HUES64 (cell line): ENCODE results near the gene THBS2.
"Not testable (repeated sequence)": the region's sequence is repeated elsewhere in the genome, so short reads cannot be mapped to it uniquely, and the experiment has no call there.

Experiments
- H3K27ac ChIP-seq: 2 replicates; pipeline ENCODE4 v1.7.0; 2013; ENCODE audit warnings: low read depth, low read length, inconsistent platforms
- H3K27me3 ChIP-seq: 2 replicates; pipeline ENCODE4 v1.6.1; 2013; ENCODE audit warnings: mild to moderate bottlenecking, low read length; ENCODE audit not compliant: insufficient read depth
- H3K36me3 ChIP-seq: 2 replicates; pipeline ENCODE4 v1.6.1; 2013; ENCODE audit warnings: mild to moderate bottlenecking, low read length; ENCODE audit not compliant: insufficient read depth
- H3K4me1 ChIP-seq: 2 replicates; pipeline ENCODE4 v1.6.1; 2013; ENCODE audit warnings: mild to moderate bottlenecking, low read length, moderate library complexity; ENCODE audit not compliant: insufficient read depth
- H3K4me3 ChIP-seq: 2 replicates; pipeline ENCODE4 v1.5.1; 2013; ENCODE audit warnings: mild to moderate bottlenecking, low read length, moderate library complexity
- H3K9ac ChIP-seq: 2 replicates; pipeline ENCODE4 v1.6.1; 2013; ENCODE audit warnings: mild to moderate bottlenecking, low read depth, low read length
- H3K9me3 ChIP-seq: 2 replicates; pipeline ENCODE4 v1.6.1; 2013; ENCODE audit warnings: low read depth, low read length; ENCODE audit not compliant: insufficient read depth
- WGBS: fragments of 150-250, 120-280 bp; methylation state at CpG from one replicate; pipeline ENCODE4 v1.1.7; 2013; ENCODE audit warnings: missing lambda C conversion rate; 5-methylcytosine and 5-hydroxymethylcytosine counted together

The THBS2 gene

DNA sequence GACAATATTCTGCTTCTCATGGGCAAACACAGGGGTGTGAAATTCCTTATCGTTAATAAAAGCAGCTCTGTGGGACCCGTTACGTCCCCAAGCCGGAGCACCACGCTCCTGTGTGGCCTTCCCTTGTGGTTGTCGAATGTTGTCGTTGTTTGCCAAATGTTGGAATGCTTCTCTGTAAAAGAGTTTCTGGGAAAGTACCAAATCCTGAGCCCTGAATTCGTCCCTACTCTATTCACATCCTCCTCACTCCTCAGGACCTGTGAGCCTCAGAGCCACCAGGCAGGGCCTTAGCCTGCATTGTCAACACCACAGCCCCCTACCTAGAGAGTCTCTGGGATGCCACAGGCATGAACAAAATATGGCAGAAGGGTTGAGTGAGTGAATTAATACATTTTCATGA, 64.0 kb downstream of the THBS2 start:
- 82% methylated on average over 8 of the region's 8 CpGs for WGBS
- no peak overlapping the region for H3K27ac ChIP-seq
- H3K36me3 ChIP-seq, result no peaks in the 10 kb centered on the region
- no peak overlapping the region for H3K4me3 ChIP-seq
- no peaks in the 10 kb centered on the region for H3K27me3 ChIP-seq
- H3K4me1 ChIP-seq, result no peaks in the 10 kb centered on the region
- no peaks in the 10 kb centered on the region for H3K9me3 ChIP-seq
- no peak overlapping the region for H3K9ac ChIP-seq

DNA sequence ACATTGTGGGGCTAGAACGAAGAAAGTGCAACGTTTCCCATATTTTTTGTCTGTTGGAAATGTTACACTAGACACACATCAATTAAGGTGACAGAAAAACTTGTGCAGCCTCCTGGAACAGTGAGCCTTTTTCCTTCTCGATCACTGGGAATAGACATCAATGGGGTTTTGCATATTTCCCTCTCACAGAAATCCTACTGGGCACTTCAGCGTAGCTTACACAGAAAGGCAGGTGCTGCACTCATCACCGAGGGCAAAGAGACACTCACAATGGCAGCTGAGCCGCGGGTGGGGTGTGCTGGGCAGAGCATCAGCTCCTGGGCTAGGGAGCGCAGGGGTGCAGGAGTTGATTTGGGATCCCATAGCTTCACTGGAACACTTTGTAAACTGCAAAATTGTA, 64.5 kb downstream of the THBS2 start:
- Histone ChIP-seq H3K4me1 (no peaks in the 10 kb centered on the region), H3K27ac (no peak overlapping the region), H3K4me3 (no peak overlapping the region), H3K36me3 (no peaks in the 10 kb centered on the region), H3K27me3 (no peaks in the 10 kb centered on the region), H3K9me3 (no peaks in the 10 kb centered on the region), H3K9ac (no peak overlapping the region)
- WGBS, result 89% methylated on average over 8 of the region's 8 CpGs

DNA sequence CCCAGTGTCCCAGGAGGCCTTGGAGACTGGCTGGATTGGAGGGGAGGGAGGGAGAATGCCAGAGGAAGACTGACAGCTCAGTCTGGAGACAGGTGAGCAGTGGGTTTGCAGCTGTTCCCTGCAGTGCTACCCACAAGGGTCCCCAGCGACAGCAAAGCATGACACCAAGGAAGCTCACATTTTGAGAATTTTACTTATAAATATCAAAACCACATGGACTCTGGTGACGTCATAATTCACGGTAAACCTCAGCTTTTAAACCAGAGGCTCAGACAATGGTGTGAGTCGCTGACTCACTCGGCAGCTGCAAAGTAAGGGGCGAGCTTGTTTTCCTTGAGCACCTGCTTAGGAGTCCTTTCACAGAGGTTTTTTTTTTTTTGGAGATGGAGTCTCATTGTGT, 65.2 kb downstream of the THBS2 start:
- Histone ChIP-seq H3K27ac (no peak overlapping the region), H3K9ac (no peak overlapping the region), H3K9me3 (no peaks in the 10 kb centered on the region), H3K4me1 (no peaks in the 10 kb centered on the region), H3K36me3 (no peaks in the 10 kb centered on the region), H3K4me3 (no peak overlapping the region), H3K27me3 (no peaks in the 10 kb centered on the region)
- WGBS, result 87% methylated on average over 6 of the region's 6 CpGs

DNA sequence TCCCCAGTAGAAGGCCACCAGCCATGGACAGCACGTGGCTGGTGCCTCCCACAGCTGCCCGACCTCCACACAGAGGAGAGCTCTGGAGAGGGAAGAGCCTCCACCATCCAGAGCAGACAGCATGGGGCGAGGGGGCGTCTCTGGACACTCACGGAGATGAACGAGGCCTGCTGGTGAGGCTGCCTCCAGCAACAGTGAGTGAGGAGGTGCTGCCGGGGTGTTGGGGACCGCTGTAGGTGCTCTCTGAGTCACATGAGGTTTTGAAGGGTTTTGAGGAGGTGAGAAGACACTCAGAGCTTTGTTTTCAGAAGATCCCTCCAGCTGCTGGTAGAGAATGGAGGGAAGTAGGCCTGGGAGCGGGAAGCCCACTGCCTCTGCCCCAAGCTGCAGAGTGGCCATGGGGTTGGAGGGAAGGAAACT, 65.6 kb downstream of the THBS2 start:
- no peaks in the 10 kb centered on the region for H3K9me3 ChIP-seq
- no peaks in the 10 kb centered on the region for H3K4me1 ChIP-seq
- H3K36me3 ChIP-seq, result no peaks in the 10 kb centered on the region
- no peak overlapping the region for H3K9ac ChIP-seq
- WGBS, result 89% methylated on average over 9 of the region's 9 CpGs
- H3K27ac ChIP-seq, result no peak overlapping the region
- H3K27me3 ChIP-seq, result no peaks in the 10 kb centered on the region
- no peak overlapping the region for H3K4me3 ChIP-seq

DNA sequence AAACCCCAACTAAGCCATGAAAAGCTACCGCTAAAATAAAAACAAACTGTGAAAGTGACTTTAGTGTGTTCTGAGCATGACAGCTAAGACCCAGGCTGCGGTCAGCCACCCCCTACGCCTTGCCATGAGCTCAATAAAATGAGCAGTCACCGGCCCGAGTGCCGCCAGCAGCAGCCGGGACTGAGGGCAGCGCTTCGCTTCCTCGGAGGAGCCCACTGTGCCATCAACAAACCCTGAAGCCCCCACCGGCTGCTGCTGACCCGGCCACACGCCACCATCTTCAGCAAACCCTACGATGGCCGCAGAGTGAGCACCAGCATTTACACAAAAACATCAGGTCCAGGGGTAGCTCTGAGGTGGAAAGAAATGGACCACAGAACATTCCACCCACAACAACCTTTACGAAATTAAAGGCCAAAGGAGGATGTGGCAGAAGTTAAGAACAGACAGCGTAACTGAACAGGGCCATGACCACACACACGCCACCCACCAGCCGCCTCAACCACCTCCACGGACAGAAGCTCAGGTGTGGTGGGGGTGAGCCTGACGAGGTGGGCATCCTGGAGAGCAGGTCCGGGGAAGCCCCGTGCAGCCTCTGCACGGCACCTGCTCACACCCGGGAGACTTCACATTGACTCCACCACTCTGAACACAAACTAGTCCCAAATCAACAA, 67.0 kb downstream of the THBS2 start:
- 93% methylated on average over 25 of the region's 25 CpGs for WGBS

DNA sequence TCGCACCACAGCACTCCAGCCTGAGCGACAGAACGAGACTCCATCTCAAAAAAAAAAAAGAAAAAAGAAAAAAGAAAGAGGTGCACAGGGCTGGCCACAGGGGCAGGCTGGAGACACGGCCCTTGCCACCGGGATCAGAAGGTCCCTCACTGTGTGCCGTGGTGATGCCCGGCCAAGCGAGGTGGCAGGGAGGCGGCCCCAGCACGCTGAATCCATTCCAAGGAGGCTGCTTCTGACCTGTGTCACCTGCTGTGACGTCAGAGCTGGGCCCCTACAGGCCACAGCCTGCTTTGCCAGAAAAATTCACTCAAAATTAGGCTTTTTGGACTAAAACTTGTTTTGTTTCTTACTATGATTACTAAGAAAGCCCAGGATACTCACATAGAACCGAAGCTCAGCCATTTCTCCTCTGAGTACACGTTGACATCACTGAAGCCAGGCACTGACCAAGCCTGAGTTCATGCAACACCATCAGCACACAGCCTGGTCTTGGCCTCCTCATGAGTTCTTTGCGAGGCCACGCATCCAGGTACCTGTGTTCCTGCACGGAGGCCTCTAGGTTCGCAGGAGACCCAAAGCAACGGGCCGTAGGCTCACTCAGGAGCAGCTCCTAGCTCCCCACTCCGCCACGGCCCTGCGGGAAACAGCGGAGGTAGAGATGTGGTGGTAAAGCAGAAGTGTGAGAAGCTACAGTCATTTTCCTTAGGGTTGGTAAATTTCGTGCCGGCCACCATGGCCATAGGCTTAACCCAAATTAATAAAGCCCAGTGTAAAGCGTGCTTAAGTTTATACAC, 67.8 kb downstream of the THBS2 start:
- Histone ChIP-seq H3K36me3 (no peaks in the 10 kb centered on the region), H3K4me3 (no peak overlapping the region), H3K27ac (no peak overlapping the region), H3K9ac (no peak overlapping the region), H3K4me1 (no peaks in the 10 kb centered on the region), H3K27me3 (no peaks in the 10 kb centered on the region), H3K9me3 (no peaks in the 10 kb centered on the region)
- 91% methylated on average over 26 of the region's 26 CpGs for WGBS

More for the DNA sequence above, 67.0 kb downstream of the THBS2 start:
- Histone ChIP-seq H3K36me3 (no peaks in the 10 kb centered on the region), H3K9me3 (no peaks in the 10 kb centered on the region), H3K4me1 (no peaks in the 10 kb centered on the region), H3K9ac (no peak overlapping the region), H3K27ac (no peak overlapping the region), H3K27me3 (no peaks in the 10 kb centered on the region), H3K4me3 (no peak overlapping the region)

DNA sequence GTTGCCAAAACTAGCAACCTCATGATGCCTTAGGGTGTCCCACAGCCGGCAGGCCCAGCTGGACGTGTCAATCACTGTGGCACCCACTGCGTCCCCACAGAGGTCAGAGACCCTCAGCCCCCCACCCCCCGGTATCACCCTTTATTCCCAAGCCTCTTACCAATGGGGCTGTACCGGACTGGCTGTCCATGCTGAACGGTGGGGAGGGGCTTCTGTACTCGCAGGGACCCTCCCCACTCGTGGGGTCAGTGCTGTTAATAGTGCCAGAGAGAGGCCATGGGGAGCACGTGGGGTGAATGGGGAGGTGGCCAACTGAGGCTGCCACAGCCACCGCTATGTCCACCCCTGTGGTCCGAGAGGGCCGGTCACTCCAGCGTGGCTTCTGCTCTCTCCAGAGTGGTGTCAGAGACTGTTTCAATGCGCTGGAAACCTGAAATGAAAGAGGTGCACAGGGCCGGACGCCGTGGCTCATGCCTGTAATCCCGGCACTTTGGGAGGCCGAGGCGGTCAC, 68.6 kb downstream of the THBS2 start:
- no peaks in the 10 kb centered on the region for H3K4me1 ChIP-seq
- H3K27me3 ChIP-seq, result no peaks in the 10 kb centered on the region
- no peak overlapping the region for H3K27ac ChIP-seq
- WGBS, result 96% methylated on average over 20 of the region's 20 CpGs
- H3K9me3 ChIP-seq, result no peaks in the 10 kb centered on the region
- no peak overlapping the region for H3K9ac ChIP-seq
- no peak overlapping the region for H3K4me3 ChIP-seq
- H3K36me3 ChIP-seq, result no peaks in the 10 kb centered on the region

DNA sequence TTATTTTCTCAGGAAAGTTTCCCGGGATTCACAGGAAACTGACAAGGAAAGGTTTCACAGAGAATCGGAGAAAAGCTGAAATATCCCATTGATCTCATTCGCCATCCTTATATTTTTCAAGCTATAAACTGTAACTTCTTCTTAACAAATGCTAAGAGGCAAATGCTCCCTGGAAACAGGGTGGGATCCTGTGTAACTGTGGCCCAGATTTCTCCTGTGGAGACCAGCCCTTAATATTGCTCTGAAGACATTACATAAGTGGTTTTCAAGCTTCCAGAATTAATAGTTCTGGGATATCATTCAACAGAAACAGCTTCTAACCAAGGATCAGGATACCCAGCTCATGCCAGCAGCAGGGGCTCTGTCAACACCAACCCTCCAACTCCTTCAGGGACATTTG, 69.2 kb downstream of the THBS2 start:
- 96% methylated on average over 3 of the region's 3 CpGs for WGBS
- H3K36me3 ChIP-seq, result no peaks in the 10 kb centered on the region
- no peak overlapping the region for H3K4me3 ChIP-seq
- no peak overlapping the region for H3K9ac ChIP-seq
- no peaks in the 10 kb centered on the region for H3K9me3 ChIP-seq
- H3K27me3 ChIP-seq, result no peaks in the 10 kb centered on the region
- no peak overlapping the region for H3K27ac ChIP-seq
- H3K4me1 ChIP-seq, result no peaks in the 10 kb centered on the region

DNA sequence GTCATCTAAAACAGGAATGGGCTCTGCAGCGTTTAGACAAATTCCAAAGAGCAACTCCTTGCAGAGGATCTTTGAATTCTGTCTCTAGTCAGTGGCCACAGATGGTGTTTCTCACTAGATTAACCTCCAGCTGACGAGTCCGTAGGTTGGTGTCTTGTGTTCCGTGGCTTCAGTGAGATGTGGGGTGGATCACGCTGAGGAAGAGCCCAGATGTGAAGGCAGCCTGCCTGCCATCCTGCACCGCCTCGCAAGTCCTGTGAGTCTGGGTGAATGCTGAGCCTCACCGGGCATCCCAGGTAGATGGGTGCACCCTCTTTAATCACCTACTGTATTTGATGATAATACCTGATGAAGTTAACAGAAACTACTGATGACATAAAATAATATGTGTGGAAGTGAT, 70.4 kb downstream of the THBS2 start:
- H3K27ac ChIP-seq, result no peak overlapping the region
- no peaks in the 10 kb centered on the region for H3K9me3 ChIP-seq
- H3K36me3 ChIP-seq, result no peaks in the 10 kb centered on the region
- H3K9ac ChIP-seq, result no peak overlapping the region
- H3K27me3 ChIP-seq, result no peaks in the 10 kb centered on the region
- H3K4me1 ChIP-seq, result no peaks in the 10 kb centered on the region
- no peak overlapping the region for H3K4me3 ChIP-seq
- 96% methylated on average over 8 of the region's 8 CpGs for WGBS

DNA sequence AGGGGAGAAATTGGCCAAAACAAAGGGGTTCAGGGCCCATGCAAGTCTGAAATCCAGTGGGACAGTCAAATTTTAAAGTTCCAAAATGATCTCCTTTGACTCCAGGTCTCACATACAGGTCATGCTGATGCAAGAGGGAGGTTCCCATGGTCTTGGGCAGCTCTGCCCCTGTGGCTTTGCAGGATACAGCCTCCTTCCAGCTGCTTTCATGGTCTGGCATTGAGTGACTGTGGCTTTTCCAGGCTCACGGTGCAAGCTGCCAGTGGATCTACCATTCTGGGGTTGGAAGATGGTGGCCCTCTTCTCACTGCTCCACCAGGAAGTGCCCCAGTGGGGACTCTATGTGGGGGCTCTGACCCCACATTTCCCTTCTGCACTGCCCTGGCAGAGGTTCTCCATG, 73.8 kb downstream of the THBS2 start:
- not testable (repeated sequence) for H3K9ac ChIP-seq, H3K9me3 ChIP-seq, H3K36me3 ChIP-seq, H3K27me3 ChIP-seq, H3K27ac ChIP-seq, H3K4me3 ChIP-seq, H3K4me1 ChIP-seq
- WGBS, result 100% methylated on average over 1 of the region's 1 CpG

DNA sequence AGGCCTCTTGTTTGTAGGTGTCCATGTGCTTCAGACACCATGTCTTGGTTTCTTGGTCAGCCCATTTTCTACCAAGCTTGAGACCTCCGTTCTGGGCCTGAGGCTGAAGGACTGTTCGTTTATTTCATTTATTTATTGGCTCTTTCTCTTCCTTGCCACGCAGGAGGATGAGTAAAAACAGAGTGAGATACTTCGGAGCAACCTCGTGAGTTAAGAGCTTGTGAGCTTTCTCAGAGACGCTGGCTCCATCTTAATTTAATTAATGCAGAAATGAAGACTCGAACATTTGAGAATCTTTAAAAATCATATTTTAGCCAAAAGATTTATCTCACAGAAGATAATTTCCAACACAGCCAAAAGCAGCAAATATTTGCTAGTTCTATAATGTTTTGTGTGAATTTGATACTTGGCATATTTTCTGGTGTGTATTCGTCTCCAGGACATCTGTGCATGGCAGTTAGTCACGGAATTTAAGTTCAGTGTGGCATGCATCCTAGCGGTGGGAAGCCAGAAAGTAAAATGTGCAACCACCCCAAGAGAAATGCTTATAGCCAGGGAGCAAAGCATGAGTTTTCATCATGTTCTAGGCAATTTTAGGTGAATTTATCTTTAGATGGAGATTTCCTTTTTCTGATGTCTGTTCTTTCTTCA, 76.0 kb downstream of the THBS2 start:
- Histone ChIP-seq H3K4me3 (no peak overlapping the region), H3K36me3 (no peaks in the 10 kb centered on the region), H3K4me1 (no peaks in the 10 kb centered on the region), H3K27me3 (no peaks in the 10 kb centered on the region), H3K27ac (no peak overlapping the region), H3K9ac (no peak overlapping the region), H3K9me3 (no peaks in the 10 kb centered on the region)
- 92% methylated on average over 10 of the region's 10 CpGs for WGBS
